ENCODE measurements around the gene NMT2.
"Not testable (repeated sequence)": the region's sequence is repeated elsewhere in the genome, so short reads cannot be mapped to it uniquely, and the experiment has no call there.

Gene NMT2

DNA sequence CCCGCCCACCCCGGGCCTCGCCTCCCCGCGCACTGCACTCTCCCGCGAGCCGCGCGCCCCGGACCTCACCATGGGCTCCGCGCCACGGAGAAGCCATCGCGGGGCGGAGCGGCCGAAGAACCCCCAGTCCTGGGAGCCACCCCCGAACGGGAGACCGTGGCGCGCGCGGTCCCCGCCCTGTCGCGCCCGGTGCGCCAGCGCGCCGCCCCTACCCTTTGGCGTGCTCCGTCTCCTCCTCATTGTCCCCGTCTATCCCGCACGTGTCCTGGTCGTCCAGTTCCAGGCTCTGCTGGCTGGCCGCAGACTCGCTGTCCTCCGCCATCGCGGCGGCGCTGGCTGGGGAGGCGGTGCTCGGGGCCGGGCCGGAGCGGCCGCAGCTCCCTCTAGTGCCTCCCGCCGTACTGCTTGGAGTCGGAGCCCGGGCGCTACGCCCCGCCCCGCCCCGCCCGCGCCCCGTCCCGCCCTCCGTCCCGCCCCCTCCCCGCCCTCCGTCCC lies at the start of gene NMT2:
Gene NMT2 (minus strand): TSS at position 403 of the 495 bp plus-strand sequence. CDS start 81 bp downstream, at position 322.
- DNase-seq (ENCODE audit: low spot score): peak; percentile 85

DNA sequence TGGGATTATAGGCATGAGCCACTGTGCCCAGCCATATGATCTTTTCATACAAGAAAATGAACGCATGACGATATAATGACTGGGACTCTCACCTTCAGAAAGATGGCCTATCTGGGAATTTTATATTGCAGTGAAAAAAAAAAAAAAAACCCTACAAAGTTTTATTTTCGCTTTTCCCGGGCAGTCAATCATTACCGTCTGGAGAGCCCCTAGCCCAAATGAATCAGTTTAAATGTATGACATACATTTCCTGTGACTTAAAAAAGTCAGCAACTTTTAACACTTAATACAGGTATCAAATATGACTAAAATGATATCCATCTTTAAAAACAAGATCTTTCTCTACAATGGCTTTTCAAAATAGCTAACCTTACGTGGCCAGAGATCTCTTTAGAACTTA lies 48.2 kb upstream of the NMT2 start:
- DNase-seq (ENCODE audit: low spot score): no peak

DNA sequence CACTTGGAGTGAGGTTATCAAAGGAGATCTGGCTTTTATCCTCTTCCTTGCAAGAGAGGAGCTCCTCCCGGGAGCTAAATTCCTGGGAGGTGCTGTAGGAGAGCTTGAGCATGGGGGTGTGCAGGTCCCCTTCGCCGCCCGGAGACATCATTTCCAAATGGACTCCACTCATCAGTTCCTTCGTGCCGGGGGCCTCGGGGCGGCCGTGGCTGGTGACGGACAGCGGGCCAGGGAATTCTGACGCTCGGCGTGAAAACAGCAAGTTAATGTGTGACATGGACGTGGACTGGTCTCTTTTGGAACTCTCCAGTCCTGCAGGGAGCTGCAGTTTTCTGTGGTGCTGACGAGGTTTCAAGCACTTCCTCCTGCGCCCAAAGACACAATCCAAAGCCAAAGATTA lies 45.7 kb upstream of the NMT2 start:
- DNase-seq (ENCODE audit: low spot score): no peak

DNA sequence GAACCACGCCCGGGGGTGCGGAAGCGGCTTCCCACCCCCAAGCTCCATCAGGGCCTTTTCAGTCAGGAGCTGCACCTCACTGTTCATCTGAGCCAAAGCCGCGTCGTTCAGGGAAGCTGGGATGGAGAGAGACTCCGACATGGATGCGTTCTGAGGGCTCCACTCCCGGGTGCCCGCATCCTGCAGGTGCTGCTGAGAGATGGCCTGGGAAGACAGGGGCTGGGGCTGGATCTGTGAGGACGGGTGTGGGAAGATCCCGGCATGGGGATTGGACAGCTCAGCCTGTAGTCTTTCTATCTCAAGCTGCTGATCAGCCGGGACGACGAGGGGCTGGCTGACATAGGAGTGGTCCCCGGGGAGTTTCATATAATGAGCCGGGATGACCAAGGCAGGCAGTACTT lies 45.0 kb upstream of the NMT2 start:
- DNase-seq (ENCODE audit: low spot score): no peak

DNA sequence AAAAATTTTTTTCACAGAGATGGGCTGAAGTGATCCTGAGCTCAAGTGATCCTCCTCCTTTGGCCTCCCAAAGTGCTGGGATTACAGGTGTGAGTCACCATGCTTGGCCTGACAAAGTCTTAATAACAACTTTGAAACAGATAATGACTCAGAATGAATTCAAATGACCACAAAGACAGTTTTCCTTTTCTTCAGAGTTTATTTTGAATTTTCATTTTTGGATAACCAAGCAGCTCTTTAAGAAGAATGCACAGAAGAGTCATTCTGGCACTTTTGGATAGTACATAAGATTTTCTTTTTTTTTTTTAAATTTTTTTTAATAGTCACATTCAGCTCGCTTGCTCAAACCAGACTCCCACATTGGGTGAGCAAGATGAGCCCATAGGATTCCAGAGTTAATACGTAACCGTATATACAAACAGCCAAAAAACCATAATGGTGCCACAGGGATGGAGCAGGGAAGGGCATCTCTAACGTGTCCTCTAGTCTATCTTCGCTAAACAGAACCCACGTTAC lies 43.0 kb upstream of the NMT2 start:
- DNase-seq (ENCODE audit: low spot score): no peak

DNA sequence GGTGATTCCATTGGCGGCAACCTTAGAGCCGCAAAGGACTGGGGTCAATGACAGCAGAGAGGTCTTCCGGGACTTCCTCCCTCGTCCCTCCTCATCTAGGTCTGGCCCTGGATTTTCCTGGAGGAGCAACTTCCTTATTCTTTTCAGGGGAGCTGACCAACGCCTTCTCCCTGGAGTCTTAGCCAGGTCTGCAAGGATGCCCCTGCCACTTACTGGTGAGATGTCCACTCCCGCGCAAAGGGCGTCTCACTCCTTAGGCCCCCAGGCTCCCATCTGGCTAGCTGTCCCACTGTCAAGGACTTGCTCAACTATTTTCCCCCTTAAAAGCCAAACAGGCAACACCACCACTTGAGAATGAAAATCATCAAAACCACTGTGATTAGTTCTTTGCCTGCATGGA lies 42.0 kb upstream of the NMT2 start:
- no peak for DNase-seq (ENCODE audit: low spot score)

DNA sequence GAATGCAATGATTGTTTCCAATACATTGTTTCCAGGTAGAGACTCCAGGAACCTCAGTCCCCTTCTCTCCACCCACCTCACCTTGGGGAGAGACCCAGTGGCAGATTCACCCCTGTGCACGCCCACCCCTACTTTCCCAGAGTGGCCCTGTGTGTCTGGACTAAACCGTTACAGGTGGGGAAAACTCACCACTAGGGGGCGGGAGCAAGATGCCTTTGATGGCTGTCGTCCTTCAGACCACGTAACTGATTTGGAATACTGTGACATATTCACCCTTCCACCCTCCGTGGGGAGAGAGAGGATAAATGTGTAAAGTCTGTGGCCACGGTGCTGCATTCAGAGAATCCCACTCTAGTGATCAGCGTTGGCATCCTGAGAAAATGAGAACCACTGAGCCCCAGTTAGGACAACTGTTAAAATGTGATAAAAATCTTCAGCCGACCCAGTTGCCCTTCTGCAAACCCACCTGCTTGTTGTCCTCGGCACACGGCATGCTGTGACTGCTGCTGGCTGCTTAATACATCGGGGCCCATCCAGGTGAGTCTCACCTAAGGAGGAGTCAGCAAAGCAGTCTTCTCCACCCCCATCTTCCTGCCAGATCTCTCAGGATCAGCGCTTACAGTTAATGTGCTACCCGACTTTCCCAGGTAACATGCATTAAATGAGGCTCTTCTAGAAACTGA lies 41.5 kb upstream of the NMT2 start:
- DNase-seq (ENCODE audit: low spot score): peak; percentile 63

DNA sequence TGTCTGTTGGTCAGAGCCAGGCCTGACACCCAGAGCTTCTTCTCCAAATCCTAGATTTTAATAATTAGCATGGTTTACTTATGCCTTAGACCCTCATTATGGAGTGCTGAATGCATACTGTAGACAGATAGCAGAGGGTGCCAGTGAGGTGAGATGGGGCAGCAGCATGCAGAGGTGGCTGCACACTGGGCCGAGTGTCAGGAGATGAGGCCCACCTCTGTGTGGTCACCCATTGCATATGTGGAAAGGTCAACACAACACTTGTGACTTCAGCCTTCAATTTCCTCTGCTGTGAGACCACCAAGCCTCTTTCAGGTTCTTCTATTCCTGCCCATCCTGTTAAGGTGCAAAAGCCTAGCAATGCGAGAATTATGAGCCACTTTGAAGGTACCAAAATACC lies 39.7 kb upstream of the NMT2 start:
- DNase-seq (ENCODE audit: low spot score): no peak

DNA sequence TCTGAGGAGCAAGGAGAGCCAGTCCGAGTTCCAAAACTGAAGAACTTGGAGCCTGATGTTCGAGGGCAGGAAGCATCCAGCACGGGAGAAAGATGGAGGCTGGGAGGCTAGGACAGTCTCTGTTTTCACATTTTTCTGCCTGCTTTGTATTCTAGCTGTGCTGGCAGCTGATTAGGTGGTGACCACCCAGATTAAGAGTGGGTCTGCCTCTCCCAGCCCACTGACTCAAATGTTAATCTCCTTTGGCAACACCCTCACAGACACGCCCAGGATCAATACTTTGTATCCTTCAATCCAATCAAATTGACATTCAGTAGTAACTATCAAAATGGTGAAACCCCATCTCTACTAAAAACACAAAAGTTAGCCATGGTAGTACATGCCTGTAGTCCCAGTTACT lies 38.9 kb upstream of the NMT2 start:
- not testable (repeated sequence) for DNase-seq (ENCODE audit: low spot score)

DNA sequence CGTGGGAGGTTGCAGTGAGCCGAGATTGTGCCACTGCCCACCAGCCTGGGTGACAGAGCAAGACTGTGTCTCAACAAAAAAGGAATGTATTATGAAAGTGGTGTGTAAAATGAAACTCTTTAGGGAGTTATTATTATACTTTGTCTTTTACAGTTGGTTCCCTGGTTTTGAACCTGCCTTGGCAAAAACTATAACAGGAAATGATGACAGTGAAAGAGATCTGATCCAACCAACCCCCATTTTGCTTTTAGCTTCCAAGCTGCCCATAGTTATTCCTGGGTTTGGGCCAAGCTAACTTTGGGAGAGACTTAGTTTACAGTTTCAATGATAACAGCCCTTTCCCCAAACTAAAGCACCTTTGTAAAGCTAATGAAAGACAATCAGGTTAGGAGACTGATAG lies 34.1 kb upstream of the NMT2 start:
- no peak for DNase-seq (ENCODE audit: low spot score)

DNA sequence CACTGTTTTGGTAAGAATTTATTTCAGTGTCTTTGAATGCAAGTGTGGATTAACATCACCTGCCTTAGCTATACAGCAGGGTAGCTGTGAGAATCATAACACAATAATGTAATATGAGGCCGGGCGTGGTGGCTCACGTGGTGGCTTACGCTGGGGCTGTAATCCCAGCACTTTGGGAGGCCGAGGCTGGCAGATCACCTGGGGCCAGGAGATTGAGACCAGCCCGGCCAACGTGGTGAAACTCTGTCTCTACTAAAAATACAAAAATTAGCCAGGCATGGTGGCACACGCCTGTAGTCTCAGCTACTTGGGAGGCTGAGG lies 33.8 kb upstream of the NMT2 start:
- peak; percentile 19 for DNase-seq (ENCODE audit: low spot score)

DNA sequence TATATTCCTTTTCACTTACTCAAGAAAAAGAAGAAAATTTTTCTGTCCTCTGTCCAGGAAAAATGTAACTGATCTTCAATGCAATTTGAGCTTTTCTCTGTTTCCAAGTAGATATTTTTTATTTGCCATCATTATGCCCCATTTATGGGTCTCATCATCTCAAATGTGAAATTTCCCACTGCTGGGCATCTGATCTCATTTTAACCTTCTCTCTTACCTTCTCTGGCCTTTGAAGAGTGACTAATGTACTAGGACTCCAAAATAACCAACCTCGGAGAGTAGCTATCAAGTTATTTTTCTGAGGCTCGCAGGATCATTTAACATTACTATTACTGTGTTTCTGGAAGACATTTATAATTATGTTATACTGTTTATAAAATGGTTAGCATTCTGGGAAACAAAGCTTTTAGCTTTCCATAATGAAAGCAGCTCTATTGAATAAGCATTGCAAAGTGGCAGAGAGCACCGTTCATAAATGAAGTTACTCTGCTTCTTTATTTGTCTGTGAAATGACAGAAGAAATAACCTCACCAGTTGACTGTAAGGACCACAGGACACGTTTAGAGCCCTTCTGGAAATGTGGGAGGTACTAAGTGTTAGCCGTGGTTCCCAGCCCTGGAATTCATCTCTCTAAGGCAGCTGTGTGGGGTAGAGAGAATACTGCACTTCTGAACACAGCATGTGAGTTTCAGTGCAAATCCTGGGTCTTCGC lies 33.3 kb upstream of the NMT2 start:
- no peak for DNase-seq (ENCODE audit: low spot score)

DNA sequence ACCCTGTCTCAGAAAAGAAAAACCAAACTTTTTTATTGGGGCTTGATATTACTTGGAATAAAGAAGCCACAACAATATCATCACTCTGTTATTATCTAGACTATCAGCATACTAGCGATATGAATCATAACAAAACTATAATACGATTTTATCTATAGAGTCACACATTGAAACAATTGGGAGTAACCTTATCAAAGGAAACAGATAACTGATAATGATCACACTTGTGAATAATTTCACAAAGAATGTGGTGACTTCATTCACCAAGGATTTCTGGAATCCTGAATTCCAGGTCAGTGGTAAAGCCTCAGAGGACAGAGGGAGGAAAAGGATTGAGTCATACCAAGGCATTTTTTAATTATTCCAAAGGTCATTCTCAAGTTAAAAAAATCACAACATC lies 32.1 kb upstream of the NMT2 start:
- DNase-seq (ENCODE audit: low spot score): peak; percentile 81

DNA sequence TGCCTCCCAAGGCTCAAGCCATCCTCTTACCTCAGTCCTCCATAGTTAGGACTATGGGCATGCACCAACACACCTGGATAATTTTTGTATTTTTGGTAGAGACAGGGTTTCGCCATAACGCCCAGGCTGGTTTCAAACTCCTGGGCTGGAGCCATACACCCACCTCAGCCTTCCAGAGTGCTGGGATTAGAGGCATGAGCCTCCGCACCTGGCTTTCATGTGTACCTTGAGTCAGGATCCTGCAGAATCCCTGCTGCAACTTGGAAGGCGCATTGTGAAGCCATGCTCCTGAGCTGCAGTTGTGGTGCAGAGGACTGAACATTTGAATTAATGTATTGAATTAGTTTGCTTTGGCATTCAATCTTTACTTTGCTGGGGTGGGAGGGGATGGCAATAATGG lies 29.4 kb upstream of the NMT2 start:
- no peak for DNase-seq (ENCODE audit: low spot score)

DNA sequence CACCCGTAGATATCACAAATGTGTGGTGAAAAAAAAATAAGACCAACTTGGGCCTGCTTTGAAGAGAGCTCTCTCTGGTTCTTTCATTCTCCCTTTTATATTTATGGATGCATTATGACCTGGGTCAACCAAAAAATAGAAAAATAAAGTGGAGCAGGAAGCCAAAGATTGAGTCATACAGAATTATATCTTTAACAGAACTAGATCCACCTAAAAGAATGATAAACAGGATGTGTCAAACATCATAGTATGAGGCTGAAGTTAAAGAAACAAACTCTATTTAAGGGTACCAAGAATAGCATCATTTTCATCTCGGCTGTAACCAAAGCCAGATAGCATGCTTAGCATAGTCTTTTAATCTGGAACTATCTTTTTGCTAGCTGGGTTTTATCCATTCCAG lies 28.8 kb upstream of the NMT2 start:
- DNase-seq (ENCODE audit: low spot score): no peak

DNA sequence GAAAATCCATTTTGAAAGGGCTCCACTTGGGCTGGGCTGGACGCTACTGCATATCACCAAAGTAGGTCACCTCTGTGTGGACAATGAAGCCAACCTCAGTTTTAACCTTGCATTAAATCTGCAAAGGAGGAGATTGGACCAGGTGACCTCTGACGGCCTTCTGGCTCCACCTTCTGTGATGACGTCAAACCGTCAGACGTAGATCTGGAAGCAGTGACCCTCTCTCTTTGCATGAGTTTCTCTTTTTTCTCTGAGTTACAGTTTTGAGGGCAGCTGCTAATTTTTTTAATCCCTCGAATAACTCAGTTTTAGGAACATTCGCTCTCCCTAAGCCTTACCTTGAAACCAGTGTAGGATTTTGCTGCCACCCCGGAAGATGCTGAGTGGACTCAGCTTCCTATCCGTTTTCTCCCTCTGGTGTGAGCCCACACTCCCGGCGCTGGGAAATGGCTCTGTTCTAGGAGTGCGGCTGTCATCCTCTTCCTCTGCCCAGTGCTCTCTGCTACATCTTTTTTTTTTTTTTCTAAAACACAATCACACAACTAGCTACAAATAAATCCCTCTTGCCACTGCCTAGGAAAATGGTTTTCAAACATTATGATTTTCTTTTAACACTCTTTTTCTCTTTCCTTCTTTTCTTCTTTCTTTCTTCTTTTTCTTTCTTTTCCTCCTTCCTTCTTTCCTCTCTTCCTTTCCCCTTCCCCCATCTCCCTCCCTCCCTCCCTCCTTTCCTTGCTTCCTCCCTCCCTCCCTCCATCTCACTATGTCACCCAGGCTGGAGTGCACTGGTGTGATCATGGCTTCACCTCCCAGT lies 27.7 kb upstream of the NMT2 start:
- DNase-seq (ENCODE audit: low spot score): no peak

DNA sequence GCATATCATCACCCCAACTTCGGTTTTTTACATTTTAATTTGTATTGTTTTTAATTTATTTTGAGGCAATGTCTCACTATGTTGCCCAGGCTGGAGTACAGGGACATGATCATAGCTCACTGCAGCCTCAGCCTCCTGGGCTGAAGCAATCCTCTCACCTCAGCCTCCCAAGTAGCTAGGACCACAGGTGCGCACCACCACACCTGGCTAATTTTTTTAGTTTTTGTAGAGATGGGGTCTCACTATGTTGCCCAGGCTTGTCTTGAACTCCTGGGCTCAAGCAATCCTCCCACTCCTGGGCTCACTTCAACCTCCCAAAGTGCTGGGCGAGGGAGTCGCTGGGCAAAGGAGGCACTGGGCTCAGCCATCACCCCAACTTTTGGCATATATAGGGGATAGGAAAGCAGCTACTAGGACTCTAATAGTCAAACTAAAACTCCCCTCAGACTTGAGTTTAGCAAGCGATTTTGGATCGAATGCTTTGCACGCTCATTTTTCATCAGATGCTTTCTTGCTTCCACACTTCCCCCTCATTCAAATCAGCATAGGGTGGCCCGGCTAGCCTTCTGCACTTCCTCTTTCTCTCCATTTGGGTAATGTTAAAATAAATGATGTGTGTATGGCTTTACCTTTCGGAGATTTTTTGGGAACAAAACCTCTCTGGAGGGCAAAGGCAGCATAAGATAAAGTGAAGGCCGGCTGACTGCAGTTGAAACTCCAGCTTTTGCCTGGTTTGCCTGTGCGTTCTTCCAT lies 20.8 kb upstream of the NMT2 start:
- no peak for DNase-seq (ENCODE audit: low spot score)

DNA sequence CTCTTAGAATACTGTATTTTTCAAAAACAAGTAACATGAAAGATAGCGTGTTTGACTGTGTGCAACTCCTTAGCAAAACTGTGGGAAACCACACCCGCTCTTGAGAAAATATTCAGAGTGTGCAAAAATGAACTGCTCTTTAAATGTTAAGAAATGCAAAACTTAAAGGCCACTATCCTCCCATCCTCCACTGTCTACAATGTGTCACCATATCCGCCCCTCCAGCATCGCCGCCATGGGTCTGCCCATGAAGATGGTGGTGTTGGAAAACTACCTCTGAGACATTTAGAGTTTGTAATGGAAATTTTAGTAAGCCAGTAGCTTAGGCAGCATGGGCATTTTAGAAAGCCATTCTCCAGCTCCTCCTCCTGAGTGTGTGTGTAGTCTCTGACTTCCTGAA lies 20.1 kb upstream of the NMT2 start:
- no peak for DNase-seq (ENCODE audit: low spot score)

DNA sequence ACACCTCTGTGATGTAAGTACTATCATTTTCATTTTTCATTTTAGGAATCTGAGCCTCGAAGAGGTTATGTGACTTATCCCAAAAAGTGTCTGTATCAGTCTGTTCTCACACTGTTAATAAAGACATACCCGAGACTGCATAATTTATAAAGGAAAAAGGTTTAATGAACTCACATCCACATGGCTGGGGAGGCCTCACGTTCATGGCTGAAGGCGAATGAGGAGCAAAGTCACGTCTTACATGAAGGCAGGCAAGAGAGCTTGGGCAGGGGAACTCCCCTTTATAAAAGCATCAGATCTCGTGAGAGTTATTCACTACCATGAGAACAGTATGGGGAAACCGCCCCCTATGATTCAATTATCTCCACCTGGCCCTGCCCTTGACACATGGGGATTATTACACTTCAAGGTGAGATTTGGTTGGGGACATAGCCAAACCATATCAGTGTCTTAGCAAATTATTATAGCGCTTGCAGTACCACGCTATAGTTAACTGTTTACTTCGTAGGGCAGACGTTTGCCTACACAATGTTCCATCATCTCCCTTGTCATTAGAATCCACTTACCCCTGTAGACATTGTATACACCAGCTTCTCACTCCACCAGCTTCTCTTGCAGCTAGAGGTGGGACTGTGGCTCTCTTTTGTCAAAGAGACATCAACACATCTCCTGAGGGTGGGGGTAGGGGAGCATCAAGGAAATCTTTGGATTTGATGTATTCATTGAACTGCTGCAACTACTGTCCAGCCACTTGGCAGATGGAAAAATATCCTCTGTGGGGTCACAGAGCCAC lies 15.4 kb upstream of the NMT2 start:
- DNase-seq (ENCODE audit: low spot score): no peak

DNA sequence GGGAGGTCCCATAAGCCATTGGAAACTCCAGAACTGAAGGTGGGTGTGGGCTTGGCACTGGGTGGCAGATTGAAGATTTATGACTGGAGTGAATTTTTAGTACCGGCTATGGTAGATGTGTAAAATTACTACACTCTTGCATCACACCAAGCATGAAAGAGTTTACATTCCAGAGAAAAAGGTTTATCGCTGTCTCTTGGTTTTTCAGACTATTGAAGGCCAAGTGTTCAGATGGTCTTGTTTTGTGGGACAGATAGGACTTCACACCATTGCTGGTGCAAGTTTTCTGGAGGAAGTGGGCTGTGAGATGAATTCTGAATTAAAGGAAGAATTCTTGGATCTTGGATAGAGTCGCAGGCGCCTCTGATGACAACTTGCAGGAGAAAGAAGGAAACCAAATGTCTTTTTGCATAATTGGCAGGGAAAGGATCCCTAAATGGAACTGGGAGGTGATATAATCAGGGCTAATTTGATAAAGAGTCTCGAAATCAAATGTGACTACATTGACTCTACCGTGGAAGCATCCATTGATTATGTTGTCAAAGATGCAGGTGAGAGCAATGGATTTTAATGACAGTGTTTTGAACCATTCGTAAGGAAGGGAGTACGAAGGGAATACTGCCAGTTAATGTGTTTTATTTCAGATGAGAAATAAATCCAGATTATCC lies 14.2 kb upstream of the NMT2 start:
- peak; percentile 27 for DNase-seq (ENCODE audit: low spot score)
